Measurements from ENCODE around the gene DHH. TPM values are rescaled to one million over a fixed set of nuclear protein-coding genes. Genes with fewer than 3 reads are reported as not detected.

Gene DHH
- total and polyA plus RNA-seq, 2 experiments from 2014 or later, result not detected

DNA sequence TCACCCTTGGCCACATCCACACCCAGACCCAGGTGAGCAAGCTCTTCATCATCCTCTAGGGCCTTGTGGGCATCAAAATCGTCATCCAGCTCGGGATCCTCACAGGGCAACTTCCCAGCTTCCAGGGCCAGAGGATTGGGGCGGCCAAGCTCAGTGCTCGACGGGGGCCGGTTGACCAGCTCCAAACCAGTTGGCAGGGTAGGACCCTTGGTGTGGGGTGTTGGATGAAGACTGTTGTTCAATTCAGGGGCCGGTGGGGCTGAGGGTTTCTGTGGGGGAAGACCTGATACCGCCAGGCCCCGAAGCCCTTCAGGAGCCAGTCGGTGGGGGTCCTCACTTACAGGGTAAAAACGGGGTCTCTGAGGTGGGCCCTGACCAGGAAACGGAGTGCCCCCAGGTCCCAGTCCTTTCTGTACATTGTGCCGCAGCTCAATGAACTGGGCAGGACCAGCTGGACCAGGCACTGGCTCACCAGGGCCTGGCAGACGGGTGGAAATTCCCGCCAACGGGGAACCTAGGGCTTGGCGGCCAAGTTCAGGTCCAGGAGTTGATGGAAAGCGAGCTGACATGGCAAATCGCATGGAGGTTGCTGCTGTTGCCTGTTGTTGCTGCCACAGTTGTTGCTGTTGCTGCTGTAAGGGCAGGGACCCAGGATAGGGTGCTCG is 56.2 kb downstream of the DHH start:
- DNase-seq (ENCODE audit: low spot score), result no peak
- Histone ChIP-seq H3K79me2 (no peaks in the 10 kb centered on the region), H3K27ac (no peak overlapping the region), H2AFZ (no peak overlapping the region), H3K9me3 (ENCODE audit: low read depth) (no peaks in the 10 kb centered on the region), H4K20me1 (ENCODE audit: insufficient read depth, poor library complexity, severe bottlenecking) (no peaks in the 10 kb centered on the region), H3K4me1 (ENCODE audit: insufficient read depth) (no peaks in the 10 kb centered on the region), H3K27me3 (no peaks in the 10 kb centered on the region), H3K36me3 (replicated peaks; ENCODE audit: insufficient read depth, low read depth) (no peaks in the 10 kb centered on the region), H3K4me2 (no peak overlapping the region), H3K4me3 (no peak overlapping the region), H3K9me2 (replicated peaks; ENCODE audit: insufficient read depth) (no peaks in the 10 kb centered on the region)
- WGBS (ENCODE audit: low lambda C conversion rate, missing lambda C conversion rate), result 98% methylated on average over 18 of the region's 20 CpGs
- TF ChIP-seq CTCF (IDR thresholded peaks at IDR 0.05; ENCODE audit: poor library complexity) (no peak), EZH2 (IDR thresholded peaks at IDR 0.05; ENCODE audit: borderline replicate concordance) (no peak), EZH2phosphoT487 (IDR thresholded peaks at IDR 0.05; ENCODE audit: low read depth, severe bottlenecking, unreplicated experiment) (no peak)

DNA sequence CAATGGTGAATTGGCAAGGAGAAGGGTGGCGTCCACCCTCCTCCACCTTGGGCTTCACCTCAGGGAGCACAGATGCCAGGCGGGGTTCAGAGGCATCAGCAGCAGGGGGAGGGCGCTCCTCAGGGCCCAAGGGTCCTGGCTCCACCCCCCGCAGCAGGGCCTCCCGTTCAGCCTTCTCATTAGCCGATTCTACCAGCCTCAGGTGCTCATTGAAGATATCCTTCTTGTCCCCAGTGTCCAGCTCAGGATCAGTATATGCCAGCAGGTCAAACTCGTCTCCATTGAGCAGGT is 56.7 kb downstream of the DHH start:
- Histone ChIP-seq H3K4me3 (no peak overlapping the region), H4K20me1 (ENCODE audit: insufficient read depth, poor library complexity, severe bottlenecking) (no peaks in the 10 kb centered on the region), H3K36me3 (replicated peaks; ENCODE audit: insufficient read depth, low read depth) (no peaks in the 10 kb centered on the region), H2AFZ (no peak overlapping the region), H3K27ac (no peak overlapping the region), H3K27me3 (no peaks in the 10 kb centered on the region), H3K4me1 (ENCODE audit: insufficient read depth) (no peaks in the 10 kb centered on the region), H3K79me2 (no peaks in the 10 kb centered on the region), H3K9me3 (ENCODE audit: low read depth) (no peaks in the 10 kb centered on the region), H3K4me2 (no peak overlapping the region), H3K9me2 (replicated peaks; ENCODE audit: insufficient read depth) (no peaks in the 10 kb centered on the region)
- DNase-seq (ENCODE audit: low spot score), result no peak
- 89% methylated on average over 7 of the region's 7 CpGs for WGBS (ENCODE audit: low lambda C conversion rate, missing lambda C conversion rate)
- TF ChIP-seq EZH2phosphoT487 (IDR thresholded peaks at IDR 0.05; ENCODE audit: low read depth, severe bottlenecking, unreplicated experiment), result no peak
- TF ChIP-seq EZH2 (IDR thresholded peaks at IDR 0.05; ENCODE audit: borderline replicate concordance), result no peak
- TF ChIP-seq CTCF (IDR thresholded peaks at IDR 0.05; ENCODE audit: poor library complexity), result no peak

DNA sequence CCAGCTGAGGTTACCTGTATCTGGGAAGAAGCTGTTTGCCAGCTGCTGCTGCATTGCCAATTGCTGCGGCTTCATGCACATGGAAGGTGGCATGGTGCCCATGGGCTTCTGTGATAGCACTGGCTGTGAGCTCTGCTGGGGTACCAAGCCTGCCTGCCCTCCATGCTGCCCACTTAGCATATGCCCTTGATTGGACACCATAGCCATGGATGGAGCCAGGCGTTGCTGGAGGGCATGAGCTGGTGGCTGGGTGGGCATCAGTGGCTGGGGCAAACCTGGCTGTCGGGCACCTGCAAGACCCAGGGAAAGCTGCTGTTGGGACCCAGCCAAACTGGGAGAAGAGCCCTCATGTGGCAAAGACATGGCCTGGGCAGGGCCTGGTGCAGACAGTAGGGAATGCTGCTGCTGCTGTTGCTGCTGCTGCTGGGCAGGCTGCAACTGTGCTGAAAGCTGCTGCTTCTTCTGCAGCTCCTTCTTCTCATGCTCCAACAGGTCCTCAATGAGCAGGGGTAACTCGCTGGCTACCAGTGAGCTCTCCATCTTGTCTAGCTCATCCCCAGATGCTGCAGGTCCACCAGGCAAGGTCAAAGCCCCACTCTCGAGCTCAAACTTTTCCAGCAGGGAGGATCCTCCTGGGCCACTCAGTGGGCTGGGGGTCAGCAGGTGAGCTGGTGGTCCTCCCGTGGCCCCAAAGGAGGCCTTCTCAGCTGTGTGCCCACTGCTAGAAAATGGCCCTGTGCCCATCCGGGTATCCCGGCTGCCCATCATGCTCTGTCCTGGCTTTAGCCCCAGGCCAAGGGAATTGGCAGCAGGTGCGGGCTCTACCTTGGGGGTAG is 57.3 kb downstream of the DHH start:
- Histone ChIP-seq H2AFZ (no peak overlapping the region), H4K20me1 (ENCODE audit: insufficient read depth, poor library complexity, severe bottlenecking) (no peaks in the 10 kb centered on the region), H3K4me3 (no peak overlapping the region), H3K27me3 (no peaks in the 10 kb centered on the region), H3K4me2 (no peak overlapping the region), H3K27ac (no peak overlapping the region), H3K4me1 (ENCODE audit: insufficient read depth) (no peaks in the 10 kb centered on the region), H3K79me2 (no peaks in the 10 kb centered on the region), H3K9me2 (replicated peaks; ENCODE audit: insufficient read depth) (no peaks in the 10 kb centered on the region), H3K9me3 (ENCODE audit: low read depth) (no peaks in the 10 kb centered on the region), H3K36me3 (replicated peaks; ENCODE audit: insufficient read depth, low read depth) (no peaks in the 10 kb centered on the region)
- no peak for DNase-seq (ENCODE audit: low spot score)
- WGBS (ENCODE audit: low lambda C conversion rate, missing lambda C conversion rate), result 96% methylated on average over 9 of the region's 9 CpGs
- TF ChIP-seq EZH2 (IDR thresholded peaks at IDR 0.05; ENCODE audit: borderline replicate concordance), result no peak
- no peak for TF ChIP-seq CTCF (IDR thresholded peaks at IDR 0.05; ENCODE audit: poor library complexity)
- TF ChIP-seq EZH2phosphoT487 (IDR thresholded peaks at IDR 0.05; ENCODE audit: low read depth, severe bottlenecking, unreplicated experiment), result no peak

Small RNA genes lying within 50 kb of the gene (small RNA-seq; reads per million reads assigned to genes)
- gene RF00019, result not detected

Other genes with a start within 250 kb of the DHH start
- 73.1 and 74.8 TPM in 2 replicates for gene DDX23, start 242.6 kb downstream of the DHH start, total RNA-seq
- gene DDX23, start 242.6 kb downstream of the DHH start, polyA plus RNA-seq, result 41.7 and 46.5 TPM in 2 replicates
- gene RND1, start 228.9 kb downstream of the DHH start, total RNA-seq, result 25.8 and 39.1 TPM in 2 replicates
- gene RND1, start 228.9 kb downstream of the DHH start, polyA plus RNA-seq, result 78.5 and 99.1 TPM in 2 replicates
- gene FKBP11, start 169.3 kb downstream of the DHH start, total RNA-seq, result 30.4 and 37.8 TPM in 2 replicates
- 201 and 232 TPM in 2 replicates for gene FKBP11, start 169.3 kb downstream of the DHH start, polyA plus RNA-seq
- 67.7 and 71.3 TPM in 2 replicates for gene ARF3, start 137.3 kb downstream of the DHH start, total RNA-seq
- gene ARF3, start 137.3 kb downstream of the DHH start, polyA plus RNA-seq, result 57.6 and 61.6 TPM in 2 replicates
- 0.30 TPM in 1 of 2 replicates, not detected in the other for gene WNT10B, start 123.1 kb downstream of the DHH start, total RNA-seq
- 0.77 and 1.1 TPM in 2 replicates for gene WNT10B, start 123.1 kb downstream of the DHH start, polyA plus RNA-seq
- gene WNT1, start 116.5 kb downstream of the DHH start, total RNA-seq, result not detected in 2 replicates
- not detected in 2 replicates for gene WNT1, start 116.5 kb downstream of the DHH start, polyA plus RNA-seq
- 0.10 and 0.20 TPM in 2 replicates for gene DDN, start 95.4 kb downstream of the DHH start, total RNA-seq
- not detected in 2 replicates for gene DDN, start 95.4 kb downstream of the DHH start, polyA plus RNA-seq
- 61.5 and 69.8 TPM in 2 replicates for gene PRKAG1, start 76.0 kb downstream of the DHH start, total RNA-seq
- 39.9 and 46.0 TPM in 2 replicates for gene PRKAG1, start 76.0 kb downstream of the DHH start, polyA plus RNA-seq
- 18.2 and 37.3 TPM in 2 replicates for gene KMT2D, start 34.0 kb downstream of the DHH start, total RNA-seq
- gene KMT2D, start 34.0 kb downstream of the DHH start, polyA plus RNA-seq, result 31.2 and 39.8 TPM in 2 replicates
- gene RHEBL1, start 24.8 kb downstream of the DHH start, total RNA-seq, result 0.30 TPM in 1 of 2 replicates, not detected in the other
- not detected in 2 replicates for gene RHEBL1, start 24.8 kb downstream of the DHH start, polyA plus RNA-seq
- gene LMBR1L, start 16.0 kb upstream of the DHH start, total RNA-seq, result 33.3 and 55.1 TPM in 2 replicates
- gene LMBR1L, start 16.0 kb upstream of the DHH start, polyA plus RNA-seq, result 74.1 and 79.8 TPM in 2 replicates
- gene TUBA1B, start 36.6 kb upstream of the DHH start, total RNA-seq, result 652 and 722 TPM in 2 replicates
- 558 and 608 TPM in 2 replicates for gene TUBA1B, start 36.6 kb upstream of the DHH start, polyA plus RNA-seq
- 358 and 379 TPM in 2 replicates for gene TUBA1A, start 94.3 kb upstream of the DHH start, total RNA-seq
- 333 and 338 TPM in 2 replicates for gene TUBA1A, start 94.3 kb upstream of the DHH start, polyA plus RNA-seq
- gene TUBA1C, start 170.3 kb upstream of the DHH start, total RNA-seq, result 422 and 528 TPM in 2 replicates
- 198 and 252 TPM in 2 replicates for gene TUBA1C, start 170.3 kb upstream of the DHH start, polyA plus RNA-seq
- 0.70 and 1.1 TPM in 2 replicates for gene PRPH, start 200.3 kb upstream of the DHH start, total RNA-seq
- gene PRPH, start 200.3 kb upstream of the DHH start, polyA plus RNA-seq, result 1.3 and 1.7 TPM in 2 replicates
- gene TROAP, start 228.5 kb upstream of the DHH start, total RNA-seq, result 3.4 and 4.1 TPM in 2 replicates
- 8.0 and 12.5 TPM in 2 replicates for gene TROAP, start 228.5 kb upstream of the DHH start, polyA plus RNA-seq
- not detected in 2 replicates for gene C1QL4, start 242.4 kb upstream of the DHH start, total RNA-seq
- not detected in 2 replicates for gene C1QL4, start 242.4 kb upstream of the DHH start, polyA plus RNA-seq